HG02981 (cell line): ENCODE results near the gene RBFOX1.

Experiments used
- ATAC-seq: cut with Tn5 transposase; IDR thresholded peaks from one replicate; pipeline ENCODE4 v1.9.1; 2021; ENCODE audit warnings: mild to moderate bottlenecking, moderate library complexity; ENCODE audit not compliant: unreplicated experiment

The RBFOX1 gene

DNA sequence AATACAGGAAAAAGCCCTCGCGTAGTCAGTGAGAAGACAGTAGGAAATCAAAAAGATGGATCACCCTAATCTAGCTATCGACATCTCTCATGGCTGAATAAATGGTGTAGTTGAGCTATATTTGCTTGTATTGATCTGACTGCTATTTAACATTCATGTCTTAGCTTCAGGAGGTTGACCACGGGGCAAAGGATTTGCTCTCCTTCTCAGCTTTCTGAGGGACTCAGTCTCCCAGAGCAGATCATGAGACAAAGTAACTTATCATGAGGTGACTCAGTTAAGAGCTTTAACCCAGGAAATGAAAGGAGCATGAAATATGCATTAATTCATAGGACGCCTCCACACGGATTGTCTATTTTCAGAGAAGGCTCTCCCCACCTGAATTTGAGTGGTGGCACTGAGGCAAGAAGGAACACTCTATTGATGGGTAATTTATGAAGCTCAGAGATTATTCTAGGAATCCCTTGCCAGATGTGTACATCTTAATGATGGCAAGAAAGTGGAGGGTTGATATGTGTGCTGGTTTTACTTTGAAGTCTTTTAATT, 608 bp downstream of the RBFOX1 start:
- ATAC-seq = no peak

DNA sequence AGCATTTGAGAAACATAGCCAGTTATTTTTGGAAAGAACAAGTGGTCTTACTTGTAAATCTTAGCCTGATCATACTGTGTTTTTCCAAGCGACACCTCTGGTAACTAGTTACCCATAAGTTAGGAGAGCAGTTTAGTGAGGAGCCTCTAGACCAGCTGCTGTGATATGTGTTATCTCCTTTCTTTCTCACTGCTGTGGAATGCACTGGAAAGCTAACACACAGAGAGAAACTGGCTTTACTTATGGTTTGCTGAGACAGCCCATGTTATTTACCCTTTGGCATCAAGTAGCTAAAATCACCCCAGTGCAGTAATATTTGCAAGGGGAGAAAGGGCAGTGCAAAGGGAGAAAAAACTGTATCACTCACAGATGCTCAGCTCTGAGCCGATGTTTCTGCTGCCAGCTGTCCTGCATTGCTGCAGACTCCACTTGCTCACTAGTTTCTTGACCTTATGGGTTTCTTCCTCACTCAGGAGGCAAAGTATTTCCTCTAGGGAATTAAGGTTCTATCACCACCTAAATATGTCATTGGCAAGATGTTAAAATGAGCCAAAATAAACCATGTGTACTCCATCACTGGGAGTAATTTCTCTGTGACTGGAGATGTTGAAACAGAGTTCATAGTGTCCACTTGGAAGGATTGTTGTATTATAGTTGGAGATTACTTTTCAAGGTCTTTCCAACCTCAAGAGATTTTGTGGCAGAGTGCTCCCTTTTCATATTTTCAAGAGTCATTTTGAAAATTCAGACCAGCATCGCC, 2.3 kb downstream of the RBFOX1 start:
- ATAC-seq = no peak

DNA sequence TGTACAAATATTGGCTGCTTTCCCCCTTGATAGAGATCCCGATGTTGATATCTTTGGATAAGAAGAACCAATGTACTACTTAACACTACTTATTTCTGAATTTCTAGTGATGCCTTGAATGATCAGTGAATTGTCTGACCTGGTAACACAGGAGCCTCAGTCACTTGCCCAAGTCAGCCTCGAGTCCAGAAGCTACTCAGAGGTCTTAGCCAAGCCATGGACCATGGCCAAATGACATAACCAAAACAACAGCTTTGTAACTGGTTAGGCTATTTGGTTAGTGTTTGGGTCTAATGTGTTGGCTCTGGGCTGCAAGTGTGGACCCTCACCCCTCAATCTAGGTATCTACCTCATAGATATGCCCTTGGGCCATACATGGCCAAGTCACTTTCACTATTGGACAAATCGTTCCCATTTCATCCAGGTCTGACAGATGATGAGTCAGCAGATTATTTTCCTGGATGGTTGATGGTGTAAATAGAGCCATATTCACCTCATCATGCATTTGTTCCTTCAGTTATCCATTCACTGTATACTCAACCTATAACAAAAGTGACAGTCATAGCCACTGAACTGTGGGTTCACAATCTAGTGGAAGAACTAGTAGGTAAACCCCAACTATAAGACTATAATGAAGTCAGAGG, 3.5 kb downstream of the RBFOX1 start:
- ATAC-seq = no peak

DNA sequence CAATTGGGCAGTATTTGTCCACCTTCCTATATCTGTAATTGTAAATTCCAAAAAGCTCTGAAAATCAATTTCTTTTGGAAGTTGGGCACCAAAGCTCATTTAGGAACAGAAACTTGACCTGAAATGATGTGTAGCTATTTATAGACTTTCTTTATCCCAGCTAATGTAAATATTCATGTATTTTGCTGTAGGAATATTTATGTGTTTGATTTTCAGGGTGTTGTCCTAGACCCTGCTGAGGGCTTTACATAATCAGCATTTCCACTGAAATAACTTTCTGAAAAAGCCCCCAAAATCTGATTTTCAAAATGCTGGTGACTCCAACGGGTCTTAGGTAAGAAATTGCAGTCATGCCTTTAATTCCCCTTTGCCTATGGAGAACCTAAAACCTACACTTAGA, 4.1 kb downstream of the RBFOX1 start:
- ATAC-seq = no peak

DNA sequence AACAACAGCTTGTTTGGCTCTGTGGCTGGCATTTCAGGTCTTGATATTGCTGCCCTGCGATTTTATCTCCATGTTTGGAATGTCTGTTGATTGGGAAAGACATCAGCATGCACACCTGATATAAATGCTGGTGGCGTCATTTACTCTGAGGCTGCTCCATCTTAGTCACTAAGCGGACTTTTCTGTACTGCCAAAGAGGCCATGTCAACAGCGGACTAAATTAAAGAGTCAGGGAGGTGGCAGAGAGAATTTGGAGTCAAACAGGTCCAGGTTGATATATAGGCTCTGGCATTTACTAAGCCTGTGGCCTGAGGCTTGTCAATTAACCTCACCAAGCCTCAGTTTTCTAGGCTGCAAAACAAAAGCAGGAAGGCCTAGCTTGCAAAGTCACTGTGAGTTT, 6.2 kb downstream of the RBFOX1 start:
- no peak for ATAC-seq

DNA sequence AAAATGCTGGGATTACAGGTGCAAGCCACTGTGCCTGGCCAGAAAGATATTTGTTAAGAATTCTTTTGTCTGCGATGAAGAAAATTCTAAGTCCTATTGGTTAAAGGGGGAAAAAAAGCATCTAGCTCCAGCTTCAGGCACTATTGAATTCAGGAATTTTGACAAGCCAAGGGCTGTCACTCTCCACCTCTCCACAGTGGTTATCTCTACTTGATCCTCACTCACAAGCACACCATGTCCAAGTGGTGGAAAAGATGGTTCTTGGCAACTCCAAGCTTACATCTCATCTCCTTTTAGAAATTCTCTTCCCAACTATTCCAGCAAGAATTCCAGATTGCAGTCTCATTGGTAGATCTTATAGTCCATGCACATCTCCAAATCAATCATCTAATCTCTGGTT, 7.1 kb downstream of the RBFOX1 start:
- ATAC-seq = no peak

DNA sequence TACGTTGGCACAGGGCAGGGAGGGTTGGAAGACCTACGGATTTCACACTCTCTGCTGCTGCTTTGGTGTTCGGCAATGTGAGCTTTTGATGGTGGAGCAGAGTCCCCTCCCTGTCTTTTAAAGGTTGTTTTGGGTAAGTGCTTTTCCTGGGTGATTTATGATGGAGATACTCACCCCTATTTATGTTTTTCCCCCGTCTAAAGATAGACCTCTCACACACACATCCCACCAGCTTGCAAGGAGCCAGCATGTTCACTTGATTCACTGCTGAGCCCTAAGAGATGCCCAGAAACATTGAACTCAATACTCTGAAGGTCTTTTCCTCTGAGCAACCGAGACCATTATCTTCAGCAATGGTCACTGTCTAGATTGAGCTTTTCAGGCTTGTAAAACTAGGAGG, 8.3 kb downstream of the RBFOX1 start:
- no peak for ATAC-seq

DNA sequence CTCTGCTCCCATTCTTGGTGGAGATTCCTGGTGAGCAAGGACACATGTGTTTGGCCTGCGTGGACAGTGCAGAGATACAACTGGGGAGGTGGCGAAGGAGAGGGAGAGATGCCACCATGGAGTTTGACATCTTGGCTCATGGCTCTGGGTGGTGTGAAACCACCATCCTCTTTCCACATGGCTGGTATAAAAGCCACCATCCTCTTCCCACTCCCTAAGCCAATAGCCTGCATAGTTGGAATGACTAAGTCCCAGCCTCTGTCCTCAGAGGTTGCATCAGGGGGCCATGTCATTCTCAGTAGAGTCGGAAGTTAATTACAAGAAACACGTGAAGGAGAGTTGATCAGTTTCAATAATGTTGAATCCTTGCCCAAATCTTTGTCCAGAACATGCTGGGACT, 10.0 kb downstream of the RBFOX1 start:
- no peak for ATAC-seq

DNA sequence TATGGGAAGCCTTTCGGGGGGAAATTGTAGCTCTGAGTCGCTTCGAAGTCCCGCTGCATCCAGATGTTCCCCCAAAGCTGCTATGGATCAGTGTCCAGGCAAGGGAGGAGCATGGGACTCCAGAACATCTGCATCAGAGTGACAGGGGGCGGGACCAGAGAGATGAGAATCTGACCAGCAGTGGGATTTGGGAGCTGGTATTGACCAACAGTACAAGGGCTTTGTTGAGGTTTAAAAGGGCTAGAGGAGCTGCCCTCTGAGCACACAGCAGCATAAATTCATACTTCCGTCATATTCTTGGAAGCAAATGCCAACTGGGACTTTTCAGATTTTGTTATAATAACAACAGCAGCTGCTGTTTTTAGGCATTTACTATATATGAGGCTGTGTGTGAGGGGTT, 10.6 kb downstream of the RBFOX1 start:
- no peak for ATAC-seq

DNA sequence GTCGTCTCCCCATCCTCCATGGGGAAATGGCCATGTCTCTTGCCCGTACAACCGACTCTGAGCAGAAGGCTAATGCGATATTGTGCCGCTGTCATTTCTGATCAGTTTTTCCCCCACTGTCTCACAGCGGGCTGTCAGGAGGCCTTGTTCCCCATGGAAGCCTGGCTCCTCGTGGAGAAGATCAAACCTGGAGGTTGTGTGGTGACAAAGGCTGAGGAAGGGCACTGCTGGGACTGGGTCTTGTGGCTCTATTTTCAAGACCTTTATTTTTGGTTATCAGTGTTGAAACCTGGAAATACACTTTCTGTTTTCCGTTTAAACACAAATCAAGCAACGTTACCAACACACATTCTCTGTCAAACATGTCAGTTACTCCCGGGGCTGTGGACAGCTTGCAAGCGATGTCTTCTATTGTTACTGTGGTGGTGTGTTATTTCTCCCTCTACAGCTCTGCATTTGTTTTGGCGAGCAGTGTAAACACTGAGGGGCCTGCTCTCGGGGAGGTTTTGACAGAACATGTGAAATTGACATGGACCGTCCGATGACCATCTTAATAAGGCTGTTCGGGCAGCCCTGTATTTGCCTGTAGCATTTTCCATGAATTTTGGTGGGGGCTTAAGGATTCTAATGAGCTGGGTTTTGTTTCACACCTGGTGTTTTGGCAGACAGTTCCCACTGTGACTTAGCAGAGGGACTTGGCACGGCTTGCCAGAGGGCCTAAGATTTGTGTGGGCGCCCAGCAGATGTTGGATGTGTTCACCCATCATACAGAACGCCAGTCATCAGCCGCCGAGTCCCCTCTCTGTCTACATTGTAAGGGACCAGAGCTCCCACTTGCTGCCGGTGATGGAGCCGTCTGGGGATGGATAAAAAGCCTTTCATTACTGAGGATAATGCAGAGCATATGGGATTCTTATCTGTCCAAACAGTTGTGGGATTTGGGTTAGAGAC, 12.5 kb downstream of the RBFOX1 start:
- ATAC-seq = no peak

DNA sequence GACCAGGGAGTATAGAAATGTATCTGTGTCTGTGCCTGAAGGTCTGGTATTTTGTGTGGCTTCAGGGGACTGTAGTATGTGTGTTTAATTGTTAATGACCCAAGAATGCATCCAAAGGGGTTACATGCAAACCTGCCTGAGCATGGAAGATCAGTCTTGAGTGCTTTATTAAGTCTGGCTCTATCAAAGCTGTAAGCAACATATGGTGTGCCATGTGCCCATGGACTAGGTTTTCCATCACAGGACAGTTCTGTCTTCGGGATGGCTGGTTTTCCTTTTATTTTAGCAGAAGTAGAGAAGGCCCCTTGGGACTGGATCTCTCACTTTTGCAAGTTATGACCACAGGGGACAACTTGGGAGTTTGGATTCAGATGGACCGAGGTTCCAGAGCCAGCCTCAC, 18.2 kb downstream of the RBFOX1 start:
- ATAC-seq = no peak

DNA sequence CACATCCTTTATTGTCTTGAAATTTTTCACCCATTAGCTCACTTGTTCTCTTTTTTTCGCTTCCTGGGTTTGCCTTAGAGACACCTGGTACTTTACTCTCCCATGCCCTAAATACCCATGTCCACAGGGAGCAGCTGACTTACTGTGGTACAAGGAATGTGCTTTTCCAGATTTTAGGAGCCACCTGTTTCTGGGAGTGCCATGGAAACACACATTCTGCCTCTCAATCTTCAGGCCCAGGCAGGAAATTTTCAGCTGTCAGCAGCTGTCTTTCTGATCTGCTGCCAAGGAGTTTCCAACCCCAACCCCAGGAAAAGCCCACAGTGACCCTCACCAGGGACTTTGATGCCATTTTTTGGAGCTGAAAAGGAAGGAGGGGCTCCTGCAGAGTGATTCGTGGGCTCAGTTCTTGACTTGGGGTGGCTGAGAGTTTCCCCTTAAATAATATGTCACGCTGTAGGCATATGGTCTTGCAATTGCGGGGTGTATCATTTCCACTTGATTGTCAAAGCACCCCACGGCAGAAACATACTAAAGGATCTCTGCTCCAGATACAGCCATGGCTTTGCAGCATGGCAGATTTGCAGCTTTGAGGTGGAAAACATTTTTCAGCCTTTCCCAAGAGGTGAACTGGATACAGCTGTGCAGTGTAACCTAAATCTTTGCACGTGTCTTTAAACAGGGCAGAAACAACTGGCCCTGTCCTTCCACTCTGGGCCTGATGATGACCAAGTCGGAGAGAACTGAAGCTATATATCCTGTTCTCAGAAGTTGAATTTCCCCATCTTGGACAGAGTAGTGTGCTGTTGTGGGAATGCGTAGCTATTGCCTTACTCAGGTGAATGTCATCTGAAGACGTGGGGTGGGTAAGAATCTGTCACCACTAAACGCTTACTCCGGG, 19.2 kb downstream of the RBFOX1 start:
- no peak for ATAC-seq

DNA sequence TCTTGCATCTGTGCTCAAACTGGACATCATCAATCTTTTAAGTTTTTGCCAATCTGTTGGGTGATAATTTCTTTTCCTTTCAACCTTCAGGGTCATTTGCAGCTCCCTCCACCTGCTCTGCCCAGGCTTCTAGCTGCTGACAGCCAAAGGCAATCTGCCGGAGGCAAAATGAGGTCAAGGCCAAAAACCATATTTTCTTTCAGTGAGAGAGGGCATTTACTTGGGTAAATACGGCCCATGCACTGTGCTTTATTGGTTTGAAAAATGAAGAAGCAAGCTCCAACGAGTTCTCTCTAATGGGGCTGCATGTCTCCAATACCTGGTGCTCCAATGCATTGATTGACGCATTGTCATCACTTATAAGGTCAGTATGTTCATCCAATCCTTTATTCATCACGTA, 23.1 kb downstream of the RBFOX1 start:
- ATAC-seq = no peak

DNA sequence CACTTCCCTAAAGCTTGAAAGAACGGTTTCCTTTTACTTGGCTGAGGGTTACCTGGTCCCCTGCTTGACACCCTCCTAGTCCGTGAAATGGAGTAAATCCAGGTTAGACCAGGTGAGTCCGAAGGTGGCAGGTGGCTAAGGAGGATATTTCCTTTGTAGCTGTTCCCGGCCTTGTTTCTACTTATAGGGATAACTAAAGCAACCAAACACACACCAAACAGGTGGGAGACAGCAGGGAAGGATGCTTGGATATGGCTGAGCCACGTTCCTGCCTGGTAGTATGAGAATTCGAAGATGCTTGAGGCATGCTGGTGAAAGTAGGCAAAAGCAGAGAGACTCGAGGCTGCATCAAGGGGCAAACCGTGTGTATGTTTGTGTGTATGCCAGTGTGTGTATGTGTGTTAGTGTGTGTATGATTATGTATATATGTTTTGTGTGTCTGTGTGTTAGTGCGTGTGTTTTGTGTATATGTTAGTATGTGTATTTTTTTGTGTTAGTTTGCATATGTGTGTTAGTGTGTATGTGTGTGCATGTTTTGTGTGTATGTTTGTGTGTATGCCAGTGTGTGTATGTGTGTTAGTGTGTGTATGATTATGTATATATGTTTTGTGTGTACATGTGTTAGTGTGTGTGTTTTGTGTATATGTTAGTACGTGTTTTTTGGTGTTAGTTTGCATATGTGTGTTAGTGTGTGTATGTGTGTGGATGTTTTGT, 28.9 kb downstream of the RBFOX1 start:
- no peak for ATAC-seq

DNA sequence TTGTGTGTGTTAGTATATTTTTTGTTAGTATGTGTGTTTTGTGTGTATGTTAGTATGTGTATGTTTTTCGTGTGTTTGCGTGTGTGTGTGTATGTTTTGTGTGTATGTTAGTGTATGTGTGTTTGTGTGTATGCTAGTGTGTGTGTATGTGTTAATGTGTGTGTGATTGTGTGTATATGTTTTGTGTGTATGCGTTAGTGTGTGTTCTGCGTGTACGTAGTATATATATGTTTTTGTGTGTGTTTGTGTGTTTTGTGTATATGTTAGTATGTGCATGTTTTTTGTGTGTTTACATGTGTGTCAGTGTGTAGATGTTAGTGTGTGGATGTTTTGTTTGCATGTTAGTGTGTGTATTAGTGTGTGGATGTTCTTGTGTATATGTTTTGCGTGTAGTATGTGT, 29.6 kb downstream of the RBFOX1 start:
- no peak for ATAC-seq

DNA sequence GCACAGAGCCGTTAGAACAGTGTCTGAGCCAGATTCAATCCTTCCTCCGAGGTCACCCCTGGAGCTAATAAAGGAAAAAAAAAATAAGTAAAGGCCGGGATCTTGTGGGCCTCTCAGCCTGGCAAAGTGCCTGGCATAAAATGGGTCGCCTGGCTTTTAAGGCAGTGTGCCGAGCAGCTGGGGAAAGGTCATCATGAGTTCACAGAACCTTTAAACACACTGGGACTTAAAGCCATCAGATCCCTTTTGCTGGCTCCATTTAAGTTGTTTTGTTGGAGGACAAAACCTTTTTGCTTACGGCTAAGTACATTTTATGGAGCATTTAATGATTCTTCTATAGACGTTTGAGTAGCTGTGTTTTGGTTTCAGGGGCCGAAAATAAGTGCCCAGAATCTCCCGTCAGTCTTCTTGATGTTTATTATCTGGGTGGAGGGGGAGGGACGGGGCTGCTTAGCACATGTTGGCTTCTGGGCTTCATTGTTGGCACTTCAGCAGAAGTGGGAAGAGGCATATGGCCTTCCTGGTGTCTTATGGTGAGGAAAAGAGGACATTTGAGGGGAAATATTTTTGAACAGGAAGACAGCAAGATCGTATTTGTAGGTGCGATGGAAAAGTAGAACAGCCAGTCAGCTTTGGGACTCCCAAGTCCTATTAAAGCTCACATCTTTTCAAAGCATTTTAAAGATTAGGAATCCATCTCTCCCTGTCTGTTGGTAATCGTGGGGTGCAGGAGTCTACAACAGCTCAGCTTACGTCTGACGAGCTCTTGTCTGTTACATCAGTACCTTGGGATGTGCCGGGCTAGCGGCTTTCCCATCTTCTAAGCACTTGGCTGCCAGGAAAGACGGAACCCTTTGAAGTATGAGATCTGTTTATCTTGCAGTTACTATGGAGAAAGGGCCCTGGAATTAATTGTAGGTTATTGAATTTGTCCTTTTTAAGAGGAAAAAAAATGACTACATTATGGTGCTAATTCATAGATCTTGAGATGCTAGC, 31.1 kb downstream of the RBFOX1 start:
- ATAC-seq = no peak

DNA sequence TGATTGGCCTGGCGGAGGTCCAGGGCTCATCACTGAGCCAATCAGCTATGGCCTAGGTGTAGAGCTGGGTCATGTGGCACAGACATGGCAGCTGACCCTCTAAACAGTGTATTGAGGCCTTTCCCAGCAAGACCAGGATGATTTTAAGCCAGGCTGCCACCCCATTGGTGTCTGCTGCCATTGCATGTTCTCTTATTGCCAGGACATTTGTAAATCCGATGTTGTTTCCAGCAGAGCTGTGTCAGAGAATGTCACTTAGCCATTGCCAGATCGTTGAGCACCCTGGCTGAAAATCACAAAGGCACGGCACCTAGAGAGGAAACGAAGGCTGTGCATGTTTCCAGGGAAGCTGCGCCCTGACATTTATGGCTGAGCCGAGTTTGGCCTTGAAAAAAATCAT, 33.4 kb downstream of the RBFOX1 start:
- ATAC-seq = no peak
